Panc1 (cell line): ENCODE measurements around the gene SPATA6L. TPM values are rescaled to one million over a fixed set of nuclear protein-coding genes. Genes with fewer than 3 reads are reported as not detected.

Source experiments
- ATAC-seq: fragments of 200-7000 bp; cut with Tn5 transposase; 2 replicates; pipeline ENCODE4 v1.9.1; 2020; ENCODE audit warnings: mild to moderate bottlenecking, moderate library complexity
- BruUV-seq: library from RNA; stranded (reverse); fragments of 400-500 nt; replicated peaks from 2 replicates; lab custom pipeline; 2021; lab: Mats Ljungman, UMichigan
- CTCF ChIA-PET: fragments of 300-600 bp; sonication (Branson Sonifier 250); formaldehyde crosslinking; loops from one replicate; lab custom pipeline; 2022; ENCODE audit warnings: antibody characterized with exemption; lab: Charles Lee
- POLR2A ChIA-PET: fragments of 300-600 bp; sonication (Branson Sonifier 250); formaldehyde crosslinking; loops from one replicate; lab custom pipeline; 2022; ENCODE audit warnings: antibody characterized with exemption; lab: Charles Lee
- DNase-seq: peaks from one replicate; pipeline ENCODE4 v3.0.0-alpha.2; 2010; ENCODE audit warnings: low read depth, low spot score
- H3K27ac ChIP-seq: 2 replicates; pipeline ENCODE4 v1.5.1; 2011; ENCODE audit warnings: mild to moderate bottlenecking, low read length, inconsistent platforms
- H3K27me3 ChIP-seq: fragments of 200-500 bp; sonication (Bioruptor generic); 2 replicates; pipeline ENCODE4 v1.6.0; 2014; ENCODE audit warnings: low read length, inconsistent platforms; ENCODE audit not compliant: control insufficient read depth, insufficient read depth
- H3K36me3 ChIP-seq: fragments of 200-500 bp; sonication (Bioruptor generic); 2 replicates; pipeline ENCODE4 v1.5.1; 2014; ENCODE audit warnings: inconsistent platforms, mild to moderate bottlenecking, low read length, moderate library complexity; ENCODE audit not compliant: control insufficient read depth, insufficient read depth
- H3K4me1 ChIP-seq: 2 replicates; pipeline ENCODE4 v1.5.1; 2011; ENCODE audit warnings: inconsistent platforms, mild to moderate bottlenecking, low read length, moderate library complexity; ENCODE audit not compliant: control insufficient read depth, insufficient read depth
- H3K4me3 ChIP-seq, 2 experiments: 2 replicates each; pipeline ENCODE4 v1.5.1; 2011 to 2012; ENCODE audit warnings: low read depth in 2 of 2, low read length in 2 of 2, mild to moderate bottlenecking in 2 of 2, inconsistent platforms in 1 of 2, moderate library complexity in 1 of 2
- H3K9me3 ChIP-seq: fragments of 200-500 bp; sonication (Bioruptor generic); 2 replicates; pipeline ENCODE4 v1.5.1; 2014; ENCODE audit warnings: low read depth, mild to moderate bottlenecking, inconsistent platforms, low read length, moderate library complexity; ENCODE audit not compliant: control insufficient read depth, insufficient read depth
- CTCF ChIP-seq: fragments of 450-650 bp; IDR thresholded peaks from 2 replicates; pipeline ENCODE4 v1.5.1; 2017; ENCODE audit warnings: mild to moderate bottlenecking
- POLR2AphosphoS5 ChIP-seq: IDR thresholded peaks from 2 replicates; pipeline ENCODE4 v1.6.1; 2012; ENCODE audit warnings: mild to moderate bottlenecking, low read depth, low read length, moderate library complexity
- SIN3A ChIP-seq: IDR thresholded peaks from 2 replicates; pipeline ENCODE4 v1.6.1; 2012; ENCODE audit warnings: low read depth, mild to moderate bottlenecking, low read length, moderate library complexity, borderline replicate concordance; ENCODE audit not compliant: insufficient read depth
- TCF7L2 ChIP-seq: IDR thresholded peaks from 2 replicates; pipeline ENCODE4 v1.6.1; 2011; ENCODE audit warnings: mild to moderate bottlenecking, low read depth, low read length, inconsistent platforms
- in situ Hi-C: cut with HindIII; loops from 2 replicates; pipeline ENCODE4 v1.10.0; 2016; ENCODE audit warnings: low sequenced_read_pairs, low pct_unique_long_range_greater_than_20kb
- intact Hi-C: fragments of 100-400 bp; cut with micrococcal nuclease; formaldehyde crosslinking; loops from one replicate; pipeline ENCODE4 v1.10.0; 2022; ENCODE audit not compliant: unreplicated experiment
- total RNA-seq: library from RNA; stranded (reverse); gene quantifications from one replicate; pipeline ENCODE4 v1.2.1, GENCODE V29; 2021; ENCODE audit not compliant: unreplicated experiment
- TF ChIP-seq, protein P1 (sequence below), 2 experiments: IDR thresholded peaks; 2 replicates each; pipeline ENCODE4 v1.6.1; 2011 to 2012; ENCODE audit warnings: low read depth in 2 of 2, control low read depth in 1 of 2, low read length in 1 of 2, mild to moderate bottlenecking in 1 of 2, moderate library complexity in 1 of 2; ENCODE audit not compliant: insufficient read depth in 1 of 2

SPATA6L gene
- total RNA-seq, 1 experiment from 2014 or later, result 0.13 TPM

- no peak overlapping the region for H3K27ac ChIP-seq
- H3K4me1 ChIP-seq, result no peaks in the 10 kb centered on the region
- in situ Hi-C loops (no loop called here), intact Hi-C loops (loop anchor here (10.0 kb wide), 1 partner anchor 285 kb away; no protein-coding TSS in a partner anchor)
- no peaks in the 10 kb centered on the region for H3K9me3 ChIP-seq
- CTCF ChIA-PET, result no interaction called here
- TF ChIP-seq CTCF (no peak), SIN3A (no peak), TCF7L2 (no peak), POLR2AphosphoS5 (no peak)
- TF ChIP-seq, protein P1, sequence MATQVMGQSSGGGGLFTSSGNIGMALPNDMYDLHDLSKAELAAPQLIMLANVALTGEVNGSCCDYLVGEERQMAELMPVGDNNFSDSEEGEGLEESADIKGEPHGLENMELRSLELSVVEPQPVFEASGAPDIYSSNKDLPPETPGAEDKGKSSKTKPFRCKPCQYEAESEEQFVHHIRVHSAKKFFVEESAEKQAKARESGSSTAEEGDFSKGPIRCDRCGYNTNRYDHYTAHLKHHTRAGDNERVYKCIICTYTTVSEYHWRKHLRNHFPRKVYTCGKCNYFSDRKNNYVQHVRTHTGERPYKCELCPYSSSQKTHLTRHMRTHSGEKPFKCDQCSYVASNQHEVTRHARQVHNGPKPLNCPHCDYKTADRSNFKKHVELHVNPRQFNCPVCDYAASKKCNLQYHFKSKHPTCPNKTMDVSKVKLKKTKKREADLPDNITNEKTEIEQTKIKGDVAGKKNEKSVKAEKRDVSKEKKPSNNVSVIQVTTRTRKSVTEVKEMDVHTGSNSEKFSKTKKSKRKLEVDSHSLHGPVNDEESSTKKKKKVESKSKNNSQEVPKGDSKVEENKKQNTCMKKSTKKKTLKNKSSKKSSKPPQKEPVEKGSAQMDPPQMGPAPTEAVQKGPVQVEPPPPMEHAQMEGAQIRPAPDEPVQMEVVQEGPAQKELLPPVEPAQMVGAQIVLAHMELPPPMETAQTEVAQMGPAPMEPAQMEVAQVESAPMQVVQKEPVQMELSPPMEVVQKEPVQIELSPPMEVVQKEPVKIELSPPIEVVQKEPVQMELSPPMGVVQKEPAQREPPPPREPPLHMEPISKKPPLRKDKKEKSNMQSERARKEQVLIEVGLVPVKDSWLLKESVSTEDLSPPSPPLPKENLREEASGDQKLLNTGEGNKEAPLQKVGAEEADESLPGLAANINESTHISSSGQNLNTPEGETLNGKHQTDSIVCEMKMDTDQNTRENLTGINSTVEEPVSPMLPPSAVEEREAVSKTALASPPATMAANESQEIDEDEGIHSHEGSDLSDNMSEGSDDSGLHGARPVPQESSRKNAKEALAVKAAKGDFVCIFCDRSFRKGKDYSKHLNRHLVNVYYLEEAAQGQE (IDR thresholded peaks at IDR 0.05; ENCODE audit: insufficient read depth in 1 of 2, low read depth in 2 of 2, low read length in 1 of 2), result no peak
- no peak overlapping the region for H3K4me3 ChIP-seq
- DNase-seq, result no peak
- POLR2A ChIA-PET, result no interaction called here
- no peaks in the 10 kb centered on the region for H3K36me3 ChIP-seq
- no peaks in the 10 kb centered on the region for H3K27me3 ChIP-seq
- no peak for ATAC-seq
- no TSS peak for BruUV-seq
Measured at GRCh38 chr9:4669890-4670289, 3.6 kb upstream of the SPATA6L start.

DNA sequence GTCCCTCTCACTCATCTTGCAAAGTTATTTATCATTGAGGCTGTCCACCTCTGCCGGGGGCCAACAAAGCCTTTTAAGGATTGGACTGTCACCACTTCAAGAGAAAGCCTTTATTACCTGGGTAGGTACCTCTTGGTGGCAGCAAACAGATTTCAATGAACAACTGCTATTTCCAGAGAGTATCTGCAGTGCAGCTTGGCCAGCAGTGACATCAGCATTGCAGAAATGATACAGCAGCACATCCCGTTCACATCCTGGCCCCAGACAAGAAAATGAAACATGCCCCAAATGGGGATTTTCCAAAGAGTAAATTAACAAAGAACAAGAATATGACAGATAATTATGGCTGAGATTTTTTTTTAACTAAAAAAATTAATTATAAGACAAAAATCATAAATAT is 2.3 kb upstream of the SPATA6L start:
- Histone ChIP-seq H3K36me3 (no peaks in the 10 kb centered on the region), H3K4me3 (no peak overlapping the region), H3K27ac (no peak overlapping the region), H3K9me3 (no peaks in the 10 kb centered on the region), H3K27me3 (no peaks in the 10 kb centered on the region), H3K4me1 (no peaks in the 10 kb centered on the region; the same call in 1 of the 2 replicates)
- POLR2A ChIA-PET, result no interaction called here
- in situ Hi-C loops (no loop called here), intact Hi-C loops (loop anchor here (10.0 kb wide), 1 partner anchor 284 kb away; no protein-coding TSS in a partner anchor)
- BruUV-seq, result no TSS peak
- no peak for DNase-seq
- ATAC-seq, result no peak
- TF ChIP-seq SIN3A, result no peak
- no peak for TF ChIP-seq TCF7L2
- TF ChIP-seq, protein P1 (IDR thresholded peaks at IDR 0.05; ENCODE audit: insufficient read depth in 1 of 2, low read depth in 2 of 2, low read length in 1 of 2), result no peak
- no peak for TF ChIP-seq POLR2AphosphoS5
- no peak for TF ChIP-seq CTCF
- CTCF ChIA-PET, result no interaction called here
